IMR-90 (cell line): Measurements from ENCODE around the gene ABI3BP. TPM values are rescaled to one million over a fixed set of nuclear protein-coding genes. Genes with fewer than 3 reads are reported as not detected.

Source experiments
- ATAC-seq: fragments of 200-7000 bp; cut with Tn5 transposase; 2 replicates; pipeline ENCODE4 v1.9.1; 2020; ENCODE audit warnings: low read depth, mild to moderate bottlenecking, moderate library complexity
- BruUV-seq: library from RNA; stranded (reverse); fragments of 400-500 nt; replicated peaks from 2 replicates; lab custom pipeline; 2021; lab: Mats Ljungman, UMichigan
- CTCF ChIA-PET: fragments of 300-600 bp; formaldehyde crosslinking; extraction: SDS; loops from one replicate; lab custom pipeline; 2021; ENCODE audit warnings: antibody characterized with exemption; lab: Yijun Ruan, JAX
- POLR2A ChIA-PET: fragments of 300-600 bp; sonication (Branson Sonifier 250); formaldehyde crosslinking; loops from one replicate; lab custom pipeline; 2022; ENCODE audit warnings: antibody characterized with exemption; ENCODE audit not compliant: unreplicated experiment; lab: Charles Lee
- DNase-seq: peaks from one replicate; pipeline ENCODE4 v3.0.0; 2013
- H2AFZ ChIP-seq: replicated peaks from 2 replicates; pipeline ENCODE3; 2013; ENCODE audit warnings: low read length, mild to moderate bottlenecking; ENCODE audit not compliant: poor library complexity
- H2AK5ac ChIP-seq: 2 replicates; pipeline ENCODE4 v1.6.1; 2013; ENCODE audit warnings: low read depth, low read length, inconsistent platforms
- H2AK9ac ChIP-seq: replicated peaks from 2 replicates; pipeline ENCODE3; 2013; ENCODE audit warnings: mild to moderate bottlenecking, low read depth, low read length, moderate library complexity; ENCODE audit not compliant: poor library complexity
- H2BK120ac ChIP-seq: 2 replicates; pipeline ENCODE4 v1.6.1; 2013; ENCODE audit warnings: low read depth, low read length, inconsistent platforms
- H2BK15ac ChIP-seq: 3 replicates; pipeline ENCODE4 v1.6.1; 2013; ENCODE audit warnings: low read depth, low read length, inconsistent platforms
- H2BK20ac ChIP-seq: 2 replicates; pipeline ENCODE4 v1.6.1; 2013; ENCODE audit warnings: low read depth, mild to moderate bottlenecking, inconsistent platforms, low read length, moderate library complexity
- H2BK5ac ChIP-seq: 2 replicates; pipeline ENCODE4 v1.6.1; 2013; ENCODE audit warnings: mild to moderate bottlenecking, low read depth, low read length, inconsistent platforms; ENCODE audit not compliant: poor library complexity, severe bottlenecking
- H3K14ac ChIP-seq: replicated peaks from 2 replicates; pipeline ENCODE4 v1.6.1; 2013; ENCODE audit warnings: low read depth, low read length, inconsistent platforms
- H3K18ac ChIP-seq: 2 replicates; pipeline ENCODE4 v1.6.1; 2013; ENCODE audit warnings: low read depth, low read length, control low read depth
- H3K23ac ChIP-seq: 2 replicates; pipeline ENCODE4 v1.6.1; 2013; ENCODE audit warnings: low read depth, low read length, inconsistent platforms
- H3K27ac ChIP-seq: 2 replicates; pipeline ENCODE4 v1.5.1; 2013; ENCODE audit warnings: mild to moderate bottlenecking, control low read depth, low read length; ENCODE audit not compliant: insufficient read depth
- H3K27me3 ChIP-seq: 2 replicates; pipeline ENCODE4 v1.6.1; 2013; ENCODE audit warnings: low read length; ENCODE audit not compliant: control insufficient read depth, insufficient read depth
- H3K36me3 ChIP-seq: 2 replicates; pipeline ENCODE4 v1.6.1; 2013; ENCODE audit warnings: low read length, mixed read lengths; ENCODE audit not compliant: control insufficient read depth, insufficient read depth
- H3K4ac ChIP-seq: 2 replicates; pipeline ENCODE4 v1.6.1; 2013; ENCODE audit warnings: low read depth, low read length, inconsistent platforms
- H3K4me1 ChIP-seq: 2 replicates; pipeline ENCODE4 v1.6.1; 2013; ENCODE audit warnings: low read length, mixed read lengths; ENCODE audit not compliant: control insufficient read depth, insufficient read depth
- H3K4me2 ChIP-seq: 2 replicates; pipeline ENCODE4 v1.6.1; 2013; ENCODE audit warnings: low read depth, mild to moderate bottlenecking, control low read depth, low read length, moderate library complexity
- H3K4me3 ChIP-seq: 2 replicates; pipeline ENCODE4 v1.5.1; 2013; ENCODE audit warnings: low read depth, mild to moderate bottlenecking, control low read depth, low read length, moderate library complexity; ENCODE audit not compliant: insufficient read depth
- H3K56ac ChIP-seq: 2 replicates; pipeline ENCODE4 v1.6.1; 2013; ENCODE audit warnings: low read length, inconsistent platforms; ENCODE audit not compliant: insufficient read depth; ENCODE audit errors: extremely low read depth
- H3K79me1 ChIP-seq, 2 experiments: 2 replicates each; pipeline ENCODE4 v1.6.1; 2013; ENCODE audit warnings: low read length in 2 of 2, inconsistent platforms in 1 of 2, low read depth in 1 of 2
- H3K9ac ChIP-seq: 2 replicates; pipeline ENCODE4 v1.6.1; 2013; ENCODE audit warnings: low read depth, low read length, control low read depth
- H3K9me1 ChIP-seq: 2 replicates; pipeline ENCODE4 v1.6.1; 2013; ENCODE audit warnings: low read length, inconsistent platforms; ENCODE audit not compliant: insufficient read depth
- H3K9me3 ChIP-seq: 2 replicates; pipeline ENCODE4 v1.6.1; 2013; ENCODE audit warnings: low read length; ENCODE audit not compliant: control insufficient read depth, insufficient read depth
- H4K20me1 ChIP-seq: 2 replicates; pipeline ENCODE4 v1.6.1; 2013; ENCODE audit warnings: low read length, inconsistent platforms; ENCODE audit not compliant: insufficient read depth
- H4K5ac ChIP-seq: 2 replicates; pipeline ENCODE4 v1.6.1; 2013; ENCODE audit warnings: mild to moderate bottlenecking, low read depth, low read length, control low read depth
- H4K8ac ChIP-seq, 2 experiments: 2 replicates each; pipeline ENCODE4 v1.6.1; 2013; ENCODE audit warnings: low read depth in 2 of 2, low read length in 2 of 2, control low read depth in 1 of 2, inconsistent platforms in 1 of 2
- H4K91ac ChIP-seq: 2 replicates; pipeline ENCODE4 v1.6.1; 2013; ENCODE audit warnings: low read depth, low read length, inconsistent platforms; ENCODE audit not compliant: insufficient read depth
- CHD1 ChIP-seq: IDR thresholded peaks from 2 replicates; pipeline ENCODE4 v1.6.1; 2012; ENCODE audit warnings: low read depth, low read length, improper control_type of control experiment
- FOS ChIP-seq: fragments of 150-350 bp; IDR thresholded peaks from 2 replicates; pipeline ENCODE4 v1.6.1; 2016; ENCODE audit warnings: low read depth, low read length
- MAZ ChIP-seq: IDR thresholded peaks from 2 replicates; pipeline ENCODE4 v1.6.1; 2012; ENCODE audit warnings: low read depth, mild to moderate bottlenecking, low read length, improper control_type of control experiment, moderate library complexity, borderline replicate concordance
- MXI1 ChIP-seq: IDR thresholded peaks from 2 replicates; pipeline ENCODE4 v1.6.1; 2012; ENCODE audit warnings: low read depth, mild to moderate bottlenecking, low read length, moderate library complexity, borderline replicate concordance
- POLR2A ChIP-seq: IDR thresholded peaks from 2 replicates; pipeline ENCODE4 v1.6.1; 2012; ENCODE audit warnings: mild to moderate bottlenecking, low read depth, low read length
- RFX5 ChIP-seq: IDR thresholded peaks from 2 replicates; pipeline ENCODE4 v1.8.0; 2012; ENCODE audit warnings: low read depth, mild to moderate bottlenecking, low read length, moderate library complexity
- SMC3 ChIP-seq: fragments of 150-350 bp; IDR thresholded peaks from 2 replicates; pipeline ENCODE4 v1.6.1; 2016; ENCODE audit warnings: low read depth, mild to moderate bottlenecking, antibody characterized with exemption, low read length, moderate library complexity
- USF2 ChIP-seq: fragments of 150-350 bp; IDR thresholded peaks from 2 replicates; pipeline ENCODE4 v1.6.1; 2017; ENCODE audit warnings: mild to moderate bottlenecking, antibody characterized with exemption, low read length, low read depth
- WGBS, 2 experiments: methylation state at CpG; one replicate each; pipeline versions ENCODE4 v1.1.5 to v1.1.7; 2013; ENCODE audit warnings: missing lambda C conversion rate in 2 of 2; ENCODE audit not compliant: insufficient read length in 1 of 2; ENCODE audit errors: extremely low coverage in 2 of 2; 5-methylcytosine and 5-hydroxymethylcytosine counted together
- dilution Hi-C: fragments of 300-500 bp; cut with HindIII; formaldehyde crosslinking; loops from one replicate; pipeline ENCODE4 v1.14.3; 2018; ENCODE audit warnings: low sequenced_read_pairs; ENCODE audit not compliant: unreplicated experiment
- in situ Hi-C: fragments of 300-500 bp; cut with MboI; formaldehyde crosslinking; loops from 3 replicates; pipeline ENCODE4 v1.14.3; 2019; ENCODE audit warnings: low sequenced_read_pairs, inconsistent platforms, mixed read lengths
- intact Hi-C: fragments of 100-400 bp; cut with micrococcal nuclease; formaldehyde crosslinking; loops from 2 replicates; pipeline ENCODE4 v1.10.0; 2022
- polyA plus RNA-seq, 3 experiments: library from polyadenylated mRNA; depleted of rRNA; stranded (reverse); fragments of >200 nt; gene quantifications; 2 replicates each; pipeline ENCODE4 v1.2.3, GENCODE V29; 2012; ENCODE audit warnings: low replicate concordance in 1 of 3
- total RNA-seq: library from RNA; depleted of rRNA; stranded (reverse); fragments of >200 nt; gene quantifications from 2 replicates; pipeline ENCODE4 v1.2.3, GENCODE V29; 2012
- TF ChIP-seq, protein P1 (sequence below): conservative IDR thresholded peaks from 2 replicates; pipeline ENCODE4 v1.5.1; 2012; ENCODE audit warnings: mild to moderate bottlenecking, low read depth, low read length, improper control_type of control experiment

ABI3BP gene
- total and polyA plus RNA-seq, 2 of the 4 experiments (the other 2 are of a cell fraction): 3.0 to 26.7 TPM

GRCh38 chr3:100864471-100865250, 128.6 kb downstream of the ABI3BP start:
- no peak overlapping the region for H4K91ac ChIP-seq
- H3K4me2 ChIP-seq: no peak overlapping the region
- H3K9ac ChIP-seq: no peak overlapping the region
- no CpG with 5 or more reads among the region's 2 CpGs for WGBS, 2 experiments
- ChIA-PET CTCF (interaction anchor here (0.7 kb wide), 1 partner anchor 22 kb away, joined by 3 read pairs; no protein-coding TSS in a partner anchor), POLR2A (no interaction called here)
- H3K4me3 ChIP-seq: no peak overlapping the region
- in situ Hi-C loops: no loop called here
- BruUV-seq: no TSS peak
- DNase-seq (no peak), ATAC-seq (no peak)
- intact Hi-C loops: loop anchor here (5.0 to 10.0 kb wide), 2 partner anchors 52 to 250 kb away; no protein-coding TSS in a partner anchor
- no peak overlapping the region for H3K4ac ChIP-seq
- H3K9me1 ChIP-seq: no peaks in the 10 kb centered on the region
- H2BK120ac ChIP-seq: no peak overlapping the region
- H3K23ac ChIP-seq: no peak overlapping the region
- H2BK15ac ChIP-seq: no peak overlapping the region
- no peaks in the 10 kb centered on the region for H3K36me3 ChIP-seq
- no peak overlapping the region for H3K56ac ChIP-seq
- H3K4me1 ChIP-seq: no peaks in the 10 kb centered on the region
- no peak overlapping the region for H2AK5ac ChIP-seq
- no peak overlapping the region for H4K5ac ChIP-seq
- H2BK20ac ChIP-seq: no peak overlapping the region
- no peak overlapping the region for H2AK9ac ChIP-seq
- no peaks in the 10 kb centered on the region for H3K79me1 ChIP-seq
- TF ChIP-seq SMC3 (no peak), RFX5 (no peak), MXI1 (no peak), FOS (no peak), MAZ (no peak), CHD1 (no peak), POLR2A (no peak), USF2 (no peak)
- TF ChIP-seq, protein P1, sequence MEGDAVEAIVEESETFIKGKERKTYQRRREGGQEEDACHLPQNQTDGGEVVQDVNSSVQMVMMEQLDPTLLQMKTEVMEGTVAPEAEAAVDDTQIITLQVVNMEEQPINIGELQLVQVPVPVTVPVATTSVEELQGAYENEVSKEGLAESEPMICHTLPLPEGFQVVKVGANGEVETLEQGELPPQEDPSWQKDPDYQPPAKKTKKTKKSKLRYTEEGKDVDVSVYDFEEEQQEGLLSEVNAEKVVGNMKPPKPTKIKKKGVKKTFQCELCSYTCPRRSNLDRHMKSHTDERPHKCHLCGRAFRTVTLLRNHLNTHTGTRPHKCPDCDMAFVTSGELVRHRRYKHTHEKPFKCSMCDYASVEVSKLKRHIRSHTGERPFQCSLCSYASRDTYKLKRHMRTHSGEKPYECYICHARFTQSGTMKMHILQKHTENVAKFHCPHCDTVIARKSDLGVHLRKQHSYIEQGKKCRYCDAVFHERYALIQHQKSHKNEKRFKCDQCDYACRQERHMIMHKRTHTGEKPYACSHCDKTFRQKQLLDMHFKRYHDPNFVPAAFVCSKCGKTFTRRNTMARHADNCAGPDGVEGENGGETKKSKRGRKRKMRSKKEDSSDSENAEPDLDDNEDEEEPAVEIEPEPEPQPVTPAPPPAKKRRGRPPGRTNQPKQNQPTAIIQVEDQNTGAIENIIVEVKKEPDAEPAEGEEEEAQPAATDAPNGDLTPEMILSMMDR: no peak
- no peak overlapping the region for H3K14ac ChIP-seq
- H3K27me3 ChIP-seq: peaks cover 5% of the 10 kb centered on the region; the same call in 1 of the 2 replicates
- H4K8ac ChIP-seq: no peak overlapping the region
- H2BK5ac ChIP-seq: no peak overlapping the region
- H2AFZ ChIP-seq: no peak overlapping the region
- no peak overlapping the region for H3K18ac ChIP-seq
- no peaks in the 10 kb centered on the region for H4K20me1 ChIP-seq
- no peak overlapping the region for H3K27ac ChIP-seq
- dilution Hi-C loops: no loop called here
- H3K9me3 ChIP-seq: no peaks in the 10 kb centered on the region
